Hepatocyte (in vitro differentiated cells): ENCODE results near the gene TLX2.

ENCODE experiments used
- CTCF ChIP-seq: fragments of 200-600 bp; sonication (generic); IDR thresholded peaks from 2 replicates; pipeline ENCODE4 v1.5.1; 2016; ENCODE audit warnings: antibody characterized with exemption, mild to moderate bottlenecking; ENCODE audit not compliant: poor library complexity
- EZH2 ChIP-seq: fragments of 200-600 bp; sonication (generic); IDR thresholded peaks from 2 replicates; pipeline ENCODE4 v1.6.1; 2016; ENCODE audit warnings: antibody characterized with exemption, mild to moderate bottlenecking, borderline replicate concordance
- EZH2phosphoT487 ChIP-seq: fragments of 200-600 bp; sonication (generic); IDR thresholded peaks from one replicate; pipeline ENCODE4 v1.6.1; 2018; ENCODE audit warnings: antibody characterized with exemption, mild to moderate bottlenecking, low read depth, moderate library complexity; ENCODE audit not compliant: unreplicated experiment, severe bottlenecking

GRCh38 chr2:74482801-74483674 lies 31.2 kb upstream of the TLX2 start, which contains the start of the genes CCDC142 and TTC31:
- TF ChIP-seq CTCF (peak; percentile 96), EZH2 (no peak), EZH2phosphoT487 (no peak)
